H9 (cell line): ENCODE measurements around the gene GNAO1. TPM values are rescaled to one million over a fixed set of nuclear protein-coding genes. Genes with fewer than 3 reads are reported as not detected.

ENCODE experiments used
- DNase-seq: peaks from one replicate; pipeline ENCODE4 v3.0.0-alpha.2; 2017
- H2AFZ ChIP-seq: one replicate; pipeline ENCODE4 v1.6.1; 2013; ENCODE audit warnings: mild to moderate bottlenecking, low read length, control low read depth, moderate library complexity
- H2AK5ac ChIP-seq: 2 replicates; pipeline ENCODE4 v1.6.1; 2013; ENCODE audit warnings: low read length, control low read depth, mixed read lengths; ENCODE audit not compliant: insufficient read length
- H2BK120ac ChIP-seq: one replicate; pipeline ENCODE4 v1.6.1; 2013; ENCODE audit warnings: low read depth, mild to moderate bottlenecking, low read length, control low read depth, inconsistent platforms; ENCODE audit not compliant: poor library complexity, severe bottlenecking
- H2BK12ac ChIP-seq: 2 replicates; pipeline ENCODE4 v1.6.1; 2013; ENCODE audit warnings: low read length, control low read depth, mixed read lengths, low read depth; ENCODE audit not compliant: insufficient read length
- H2BK15ac ChIP-seq: 2 replicates; pipeline ENCODE4 v1.6.1; 2013; ENCODE audit warnings: low read depth, low read length, control low read depth
- H2BK20ac ChIP-seq: one replicate; pipeline ENCODE4 v1.6.1; 2013; ENCODE audit warnings: low read depth, mild to moderate bottlenecking, low read length, control low read depth, inconsistent platforms; ENCODE audit not compliant: poor library complexity, severe bottlenecking
- H2BK5ac ChIP-seq: 2 replicates; pipeline ENCODE4 v1.6.1; 2013; ENCODE audit warnings: low read length, control low read depth, mixed read lengths; ENCODE audit not compliant: insufficient read length
- H3K14ac ChIP-seq: 2 replicates; pipeline ENCODE4 v1.6.1; 2013; ENCODE audit warnings: low read length, control low read depth; ENCODE audit not compliant: insufficient read depth
- H3K18ac ChIP-seq: 2 replicates; pipeline ENCODE4 v1.6.1; 2013; ENCODE audit warnings: low read depth, mild to moderate bottlenecking, mixed read lengths, low read length, control low read depth; ENCODE audit not compliant: insufficient read length
- H3K23ac ChIP-seq: 2 replicates; pipeline ENCODE4 v1.6.1; 2013; ENCODE audit warnings: low read length, control low read depth, mixed read lengths, low read depth; ENCODE audit not compliant: insufficient read length
- H3K23me2 ChIP-seq: 2 replicates; pipeline ENCODE4 v1.6.1; 2013; ENCODE audit warnings: low read depth, mild to moderate bottlenecking, mixed read lengths, low read length, control low read depth; ENCODE audit not compliant: insufficient read length, poor library complexity, severe bottlenecking
- H3K27ac ChIP-seq: 2 replicates; pipeline ENCODE4 v1.5.1; 2013; ENCODE audit warnings: low read length, control low read depth, mixed read lengths, low read depth; ENCODE audit not compliant: insufficient read length
- H3K27me3 ChIP-seq: 2 replicates; pipeline ENCODE4 v1.6.1; 2013; ENCODE audit warnings: low read length, control low read depth, inconsistent platforms; ENCODE audit not compliant: insufficient read depth
- H3K4ac ChIP-seq: 2 replicates; pipeline ENCODE4 v1.6.1; 2013; ENCODE audit warnings: low read depth, mild to moderate bottlenecking, control low read depth, inconsistent platforms, low read length, moderate library complexity
- H3K4me1 ChIP-seq: 2 replicates; pipeline ENCODE4 v1.6.1; 2013; ENCODE audit warnings: low read length, control low read depth, inconsistent platforms; ENCODE audit not compliant: insufficient read depth
- H3K4me2 ChIP-seq: 2 replicates; pipeline ENCODE4 v1.6.1; 2013; ENCODE audit warnings: low read length, control low read depth, mixed read lengths; ENCODE audit not compliant: insufficient read length, insufficient read depth
- H3K56ac ChIP-seq: 2 replicates; pipeline ENCODE4 v1.6.1; 2013; ENCODE audit warnings: low read depth, mild to moderate bottlenecking, mixed read lengths, low read length, control low read depth; ENCODE audit not compliant: insufficient read length
- H3K79me1 ChIP-seq: 2 replicates; pipeline ENCODE4 v1.6.1; 2013; ENCODE audit warnings: low read depth, mild to moderate bottlenecking, moderate library complexity, low read length, control low read depth, inconsistent platforms; ENCODE audit not compliant: insufficient read depth, poor library complexity, severe bottlenecking
- H3K79me2 ChIP-seq: 2 replicates; pipeline ENCODE4 v1.6.1; 2013; ENCODE audit warnings: low read length, control low read depth, inconsistent platforms; ENCODE audit not compliant: insufficient read depth
- H3K9ac ChIP-seq: 2 replicates; pipeline ENCODE4 v1.6.1; 2013; ENCODE audit warnings: low read length, control low read depth, mixed read lengths; ENCODE audit not compliant: insufficient read length; ENCODE audit errors: extremely low read depth
- H3K9me3 ChIP-seq: one replicate; pipeline ENCODE4 v1.6.1; 2013; ENCODE audit warnings: low read depth, low read length, inconsistent platforms; ENCODE audit not compliant: control insufficient read depth
- H3T11ph ChIP-seq: one replicate; pipeline ENCODE4 v1.6.1; 2013; ENCODE audit warnings: mild to moderate bottlenecking, low read length, control low read depth, inconsistent platforms
- H4K20me1 ChIP-seq: one replicate; pipeline ENCODE4 v1.6.1; 2013; ENCODE audit not compliant: control insufficient read depth, insufficient read length, insufficient read depth
- H4K5ac ChIP-seq: 2 replicates; pipeline ENCODE4 v1.6.1; 2013; ENCODE audit warnings: low read depth, mild to moderate bottlenecking, mixed read lengths, low read length, control low read depth; ENCODE audit not compliant: insufficient read length
- H4K8ac ChIP-seq: replicated peaks from 2 replicates; pipeline ENCODE4 v1.6.1; 2013; ENCODE audit warnings: low read length, control low read depth, mixed read lengths, low read depth; ENCODE audit not compliant: insufficient read length
- H4K91ac ChIP-seq: 2 replicates; pipeline ENCODE4 v1.6.1; 2013; ENCODE audit warnings: low read depth, mild to moderate bottlenecking, moderate library complexity, mixed read lengths, low read length, control low read depth; ENCODE audit not compliant: insufficient read length
- H3K27ac Mint-ChIP-seq, 3 experiments: 2 replicates in 2 of 3; 3 replicates in 1 of 3; pipeline ENCODE4 v1.8.0; 2020 to 2021; ENCODE audit warnings: mixed read lengths in 3 of 3, mild to moderate bottlenecking in 1 of 3, moderate library complexity in 1 of 3
- H3K27me3 Mint-ChIP-seq: 2 replicates; pipeline ENCODE4 v1.8.0; 2021; ENCODE audit warnings: low read depth, mild to moderate bottlenecking, moderate library complexity, mixed read lengths
- H3K36me3 Mint-ChIP-seq, 3 experiments: 2 replicates in 2 of 3; 3 replicates in 1 of 3; pipeline ENCODE4 v1.8.0; 2020 to 2021; ENCODE audit warnings: low read depth in 3 of 3, mixed read lengths in 3 of 3; ENCODE audit not compliant: insufficient read depth in 1 of 3
- H3K4me1 Mint-ChIP-seq, 2 experiments: 2 replicates each; pipeline ENCODE4 v1.8.0; 2020; ENCODE audit warnings: mixed read lengths in 2 of 2
- H3K4me3 Mint-ChIP-seq, 2 experiments: 2 replicates in 1 of 2; 3 replicates in 1 of 2; pipeline ENCODE4 v1.8.0; 2020 to 2021; ENCODE audit warnings: mild to moderate bottlenecking in 2 of 2, mixed read lengths in 2 of 2, moderate library complexity in 1 of 2
- H3K9me3 Mint-ChIP-seq, 2 experiments: 2 replicates in 1 of 2; 3 replicates in 1 of 2; pipeline ENCODE4 v1.8.0; 2020; ENCODE audit warnings: mild to moderate bottlenecking in 2 of 2, mixed read lengths in 2 of 2, moderate library complexity in 1 of 2
- WGBS: extraction: QIAGEN DNeasy Blood & Tissue Kit; methylation state at CpG from one replicate; pipeline ENCODE4 v1.1.7; 2013; ENCODE audit warnings: missing lambda C conversion rate, low lambda C conversion rate, mixed read lengths; ENCODE audit not compliant: insufficient read length; ENCODE audit errors: extremely low coverage; 5-methylcytosine and 5-hydroxymethylcytosine counted together
- total RNA-seq: library from RNA; stranded (reverse); gene quantifications from 2 replicates; pipeline ENCODE4 v1.2.1, GENCODE V29; 2021
- TF ChIP-seq, protein P1 (sequence below): fragments of 200-600 bp; sonication (generic); conservative IDR thresholded peaks from 3 replicates; pipeline ENCODE4 v1.8.0; 2021; ENCODE audit warnings: antibody characterized with exemption, mild to moderate bottlenecking

GNAO1 gene
- total RNA-seq, 1 experiment from 2014 or later = 16.9 TPM

DNA sequence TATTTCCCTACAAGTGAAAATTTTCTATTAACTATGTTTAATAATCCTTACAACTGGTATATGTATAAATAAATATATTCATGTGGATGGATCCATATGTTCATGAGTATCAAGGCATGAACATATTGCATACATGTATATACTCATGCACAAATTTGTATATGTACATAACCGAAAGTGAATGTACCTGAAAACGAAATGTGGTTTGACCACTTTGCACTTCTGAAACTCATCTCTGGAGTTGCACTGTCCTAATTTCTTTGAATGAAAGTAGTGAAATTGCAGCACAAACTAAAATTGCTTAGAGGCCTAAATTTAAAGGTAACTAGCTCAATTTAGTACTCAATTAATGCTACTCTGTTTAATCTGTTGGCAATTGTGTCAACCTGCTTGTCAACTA lies 27.4 kb upstream of the GNAO1 start:
- Histone ChIP-seq H4K20me1 (no peaks in the 10 kb centered on the region), H3K18ac (no peak overlapping the region), H3K4ac (no peak overlapping the region), H2BK15ac (no peak overlapping the region), H2BK120ac (no peak overlapping the region), H3K56ac (no peak overlapping the region), H3K9me3 (no peaks in the 10 kb centered on the region), H3T11ph (no peak overlapping the region), H3K79me1 (no peaks in the 10 kb centered on the region), H3K4me2 (no peak overlapping the region), H3K9ac (no peak overlapping the region), H3K23me2 (no peaks in the 10 kb centered on the region), H4K8ac (no peak overlapping the region), H2BK20ac (no peak overlapping the region), H4K5ac (no peak overlapping the region), H2BK5ac (no peak overlapping the region), H2BK12ac (no peak overlapping the region), H2AFZ (no peak overlapping the region), H3K27me3 (no peaks in the 10 kb centered on the region), H3K14ac (no peak overlapping the region), H3K4me1 (no peaks in the 10 kb centered on the region), H4K91ac (no peak overlapping the region), H3K23ac (no peak overlapping the region), H3K79me2 (no peaks in the 10 kb centered on the region), H2AK5ac (no peak overlapping the region), H3K27ac (no peak overlapping the region)
- H3K4me1 Mint-ChIP-seq = no peaks in the 10 kb centered on the region
- TF ChIP-seq, protein P1, sequence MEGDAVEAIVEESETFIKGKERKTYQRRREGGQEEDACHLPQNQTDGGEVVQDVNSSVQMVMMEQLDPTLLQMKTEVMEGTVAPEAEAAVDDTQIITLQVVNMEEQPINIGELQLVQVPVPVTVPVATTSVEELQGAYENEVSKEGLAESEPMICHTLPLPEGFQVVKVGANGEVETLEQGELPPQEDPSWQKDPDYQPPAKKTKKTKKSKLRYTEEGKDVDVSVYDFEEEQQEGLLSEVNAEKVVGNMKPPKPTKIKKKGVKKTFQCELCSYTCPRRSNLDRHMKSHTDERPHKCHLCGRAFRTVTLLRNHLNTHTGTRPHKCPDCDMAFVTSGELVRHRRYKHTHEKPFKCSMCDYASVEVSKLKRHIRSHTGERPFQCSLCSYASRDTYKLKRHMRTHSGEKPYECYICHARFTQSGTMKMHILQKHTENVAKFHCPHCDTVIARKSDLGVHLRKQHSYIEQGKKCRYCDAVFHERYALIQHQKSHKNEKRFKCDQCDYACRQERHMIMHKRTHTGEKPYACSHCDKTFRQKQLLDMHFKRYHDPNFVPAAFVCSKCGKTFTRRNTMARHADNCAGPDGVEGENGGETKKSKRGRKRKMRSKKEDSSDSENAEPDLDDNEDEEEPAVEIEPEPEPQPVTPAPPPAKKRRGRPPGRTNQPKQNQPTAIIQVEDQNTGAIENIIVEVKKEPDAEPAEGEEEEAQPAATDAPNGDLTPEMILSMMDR = no peak
- no peaks in the 10 kb centered on the region; a peak in 1 of 5 replicates for H3K9me3 Mint-ChIP-seq
- no peaks in the 10 kb centered on the region for H3K36me3 Mint-ChIP-seq
- DNase-seq = no peak
- no peaks in the 10 kb centered on the region; the same call in none of the 2 replicates for H3K27me3 Mint-ChIP-seq
- WGBS = no CpG with 5 or more reads among the region's 2 CpGs
- H3K4me3 Mint-ChIP-seq = no peak overlapping the region
- no peak overlapping the region for H3K27ac Mint-ChIP-seq
